Testis (tissue), 2 donors: ENCODE data around the gene BLTP2.

Experiments
- CTCF ChIP-seq, 3 experiments: fragments of 450-650 bp in 2 of 3; fragments of 200-600 bp in 1 of 3; sonication (generic) in 1 of 3; IDR thresholded peaks; one replicate each; pipeline ENCODE4 v1.5.1; 2016 to 2019; ENCODE audit warnings: antibody characterized with exemption in 3 of 3, mild to moderate bottlenecking in 2 of 3, moderate library complexity in 1 of 3
- POLR2A ChIP-seq: fragments of 450-650 bp; IDR thresholded peaks from one replicate; pipeline ENCODE4 v1.6.1; 2017; ENCODE audit warnings: antibody characterized with exemption, mild to moderate bottlenecking, moderate library complexity

GRCh38 chr17:28641579-28641978 is 3.4 kb downstream of the BLTP2 start:
- no peak for TF ChIP-seq CTCF (IDR thresholded peaks at IDR 0.05)
- TF ChIP-seq POLR2A = no peak
